Esophagus (tissue), 2 donors: Measurements from ENCODE around the gene SERPING1. TPM values are rescaled to one million over a fixed set of nuclear protein-coding genes. Genes with fewer than 3 reads are reported as not detected.
"Not testable (repeated sequence)": the region's sequence is repeated elsewhere in the genome, so short reads cannot be mapped to it uniquely, and the experiment has no call there.

Experiments used
- H3K27ac ChIP-seq, 2 donors: one replicate each; pipeline ENCODE4 v1.5.1; 2013; ENCODE audit warnings: low read depth in 2 of 2, mild to moderate bottlenecking in 2 of 2, inconsistent platforms in 1 of 2, low read length in 1 of 2, moderate library complexity in 1 of 2
- H3K27me3 ChIP-seq, 2 donors: one replicate each; pipeline ENCODE4 v1.6.1; 2013; ENCODE audit warnings: low read length in 2 of 2, control low read depth in 1 of 2, mild to moderate bottlenecking in 1 of 2; ENCODE audit not compliant: insufficient read depth in 2 of 2, control insufficient read depth in 1 of 2
- H3K36me3 ChIP-seq, 2 donors: one replicate each; pipeline ENCODE4 v1.6.1; 2013; ENCODE audit warnings: low read length in 1 of 2; ENCODE audit not compliant: control insufficient read depth in 2 of 2, insufficient read depth in 2 of 2
- H3K4me1 ChIP-seq, 2 donors: one replicate each; pipeline ENCODE4 v1.6.1; 2013; ENCODE audit warnings: low read length in 1 of 2; ENCODE audit not compliant: control insufficient read depth in 2 of 2, insufficient read depth in 2 of 2
- H3K4me3 ChIP-seq, 2 donors: one replicate each; pipeline ENCODE4 v1.5.1; 2013; ENCODE audit warnings: low read length in 2 of 2, mild to moderate bottlenecking in 2 of 2, low read depth in 1 of 2, moderate library complexity in 1 of 2
- H3K9me3 ChIP-seq, 2 donors: one replicate each; pipeline ENCODE4 v1.6.1; 2013; ENCODE audit warnings: mild to moderate bottlenecking in 2 of 2, low read depth in 1 of 2, low read length in 1 of 2, moderate library complexity in 1 of 2; ENCODE audit not compliant: control insufficient read depth in 2 of 2, insufficient read depth in 1 of 2
- WGBS, 2 donors: extraction: QIAGEN DNeasy Blood & Tissue Kit; methylation state at CpG; one replicate each; pipeline ENCODE4 v1.1.7; 2013; 5-methylcytosine and 5-hydroxymethylcytosine counted together
- polyA plus RNA-seq, 2 donors: library from polyadenylated mRNA; stranded (reverse); fragments of 200-250 nt; gene quantifications; one replicate each; pipeline ENCODE4 v1.2.3, GENCODE V29; 2013
- donor health status: healthy with polysubstance abuse.
- donor health status: Bipolar disorder and iron deficiency.

The SERPING1 gene
- polyA plus RNA-seq, 2 donors, result 36.5 to 99.3 TPM

GRCh38 chr11:57648801-57649735, 51.6 kb downstream of the SERPING1 start:
- H3K27me3 ChIP-seq, result peaks cover 0 to 8% of the 10 kb centered on the region in 2 donors
- no peak overlapping the region for H3K27ac ChIP-seq
- peaks cover 17 to 18% of the 10 kb centered on the region in 2 donors for H3K4me1 ChIP-seq
- 3 to 4% methylated on average over 23 of the region's 23 CpGs for WGBS, 2 donors
- no peaks in the 10 kb centered on the region for H3K36me3 ChIP-seq
- H3K4me3 ChIP-seq, result peak overlapping the region; percentile 23 to 32
- no peaks in the 10 kb centered on the region for H3K9me3 ChIP-seq

DNA sequence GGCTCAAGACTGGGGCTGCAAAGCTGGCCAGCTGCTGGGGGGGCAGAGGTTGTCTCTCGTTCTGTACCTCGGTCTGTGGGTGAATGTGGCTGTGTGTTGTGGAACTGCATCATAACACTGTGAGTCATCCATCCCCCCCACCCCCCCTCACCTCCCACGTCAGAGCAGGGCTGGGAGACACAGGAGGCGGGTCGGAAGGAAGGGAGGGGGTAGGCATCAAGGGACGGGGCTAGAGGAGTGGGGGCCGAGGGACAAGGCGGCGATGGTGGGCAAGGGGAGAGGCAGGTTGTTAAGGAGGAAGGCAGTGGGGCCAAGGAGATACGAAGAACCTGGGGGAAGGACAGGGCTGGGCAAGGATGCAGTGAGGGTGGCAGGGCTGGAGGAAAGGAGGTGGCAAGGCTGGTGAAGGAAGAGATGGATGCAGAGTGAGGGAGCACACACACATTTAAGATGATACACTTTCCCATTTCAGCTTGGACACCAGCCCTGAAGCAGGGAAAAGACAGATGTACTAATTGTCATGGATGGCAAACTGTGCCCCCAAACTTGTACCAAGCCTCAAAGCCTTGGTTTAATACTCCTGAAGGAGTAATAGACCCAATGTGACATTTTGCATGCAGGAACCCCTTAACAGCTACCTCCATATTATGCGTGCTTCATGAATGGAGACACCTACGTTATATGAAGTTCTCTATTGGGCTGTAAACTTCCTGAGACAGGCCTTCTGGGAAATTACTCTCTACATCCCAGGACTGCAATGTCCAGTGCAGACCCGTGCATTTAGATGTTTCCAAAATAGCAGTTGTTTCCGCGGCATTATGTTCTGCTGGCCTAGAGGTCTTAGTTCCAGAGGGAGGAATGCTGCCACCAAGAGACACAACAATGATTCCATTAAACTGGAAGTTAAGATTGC, 52.6 kb downstream of the SERPING1 start, which contains the start of gene YPEL4:
Gene YPEL4, minus strand, starts transcription at position 87 of the 913 bp plus-strand sequence. CDS start 2,805 bp downstream, outside the sequence.
- peaks cover 15 to 17% of the 10 kb centered on the region in 2 donors for H3K4me1 ChIP-seq
- H3K36me3 ChIP-seq, result no peaks in the 10 kb centered on the region
- H3K27ac ChIP-seq, result peak within 1 kb of the TSS in 1 of 2 donors; percentile 47
- no peaks in the 10 kb centered on the region for H3K9me3 ChIP-seq
- peak within 1 kb of the TSS; percentile 23 to 32 for H3K4me3 ChIP-seq
- peaks cover 0 to 8% of the 10 kb centered on the region in 2 donors for H3K27me3 ChIP-seq
- 17% methylated on average over 15 of the region's 15 CpGs for WGBS, 2 donors

DNA sequence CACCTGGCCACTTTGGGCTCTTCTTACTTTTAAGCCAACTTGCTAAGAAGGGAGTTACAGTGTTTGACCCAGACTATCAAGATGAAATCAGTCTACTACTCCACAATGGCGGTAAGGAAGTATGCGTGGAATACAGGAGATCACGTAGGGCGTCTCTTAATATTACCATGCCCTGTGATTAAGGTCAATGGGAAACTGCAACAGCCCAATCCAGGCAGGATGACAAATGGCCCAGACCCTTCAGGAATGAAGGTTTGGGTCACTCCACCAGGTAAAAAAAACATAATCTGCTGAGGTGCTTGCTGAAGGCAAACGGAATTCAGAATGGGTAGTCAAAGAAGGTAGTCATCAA, 53.2 kb downstream of the SERPING1 start:
- no peak overlapping the region for H3K27ac ChIP-seq
- H3K9me3 ChIP-seq, result no peaks in the 10 kb centered on the region
- 72% methylated on average over 5 of the region's 5 CpGs for WGBS, 2 donors
- H3K4me1 ChIP-seq, result peaks cover 13 to 17% of the 10 kb centered on the region in 2 donors
- peaks cover 0 to 8% of the 10 kb centered on the region in 2 donors for H3K27me3 ChIP-seq
- no peak overlapping the region for H3K4me3 ChIP-seq
- H3K36me3 ChIP-seq, result no peaks in the 10 kb centered on the region

GRCh38 chr11:57651408-57651807, 53.9 kb downstream of the SERPING1 start:
- WGBS, 2 donors, result 75 to 84% methylated on average over 7 of the region's 7 CpGs
- Histone ChIP-seq H3K4me1 (peaks cover 11 to 17% of the 10 kb centered on the region in 2 donors), H3K27me3 (peaks cover 0 to 8% of the 10 kb centered on the region in 2 donors), H3K36me3 (no peaks in the 10 kb centered on the region), H3K4me3 (no peak overlapping the region), H3K9me3 (no peaks in the 10 kb centered on the region), H3K27ac (no peak overlapping the region)

- not testable (repeated sequence) for H3K36me3 ChIP-seq, H3K9me3 ChIP-seq, H3K4me3 ChIP-seq, H3K27me3 ChIP-seq, H3K27ac ChIP-seq
- 80 to 81% methylated on average over 14 of the region's 14 CpGs for WGBS, 2 donors
- H3K4me1 ChIP-seq, result peaks cover 6 to 10% of the 10 kb centered on the region in 2 donors
These were observed 54.7 kb downstream of the SERPING1 start for GRCh38 chr11:57652230-57652629.

DNA sequence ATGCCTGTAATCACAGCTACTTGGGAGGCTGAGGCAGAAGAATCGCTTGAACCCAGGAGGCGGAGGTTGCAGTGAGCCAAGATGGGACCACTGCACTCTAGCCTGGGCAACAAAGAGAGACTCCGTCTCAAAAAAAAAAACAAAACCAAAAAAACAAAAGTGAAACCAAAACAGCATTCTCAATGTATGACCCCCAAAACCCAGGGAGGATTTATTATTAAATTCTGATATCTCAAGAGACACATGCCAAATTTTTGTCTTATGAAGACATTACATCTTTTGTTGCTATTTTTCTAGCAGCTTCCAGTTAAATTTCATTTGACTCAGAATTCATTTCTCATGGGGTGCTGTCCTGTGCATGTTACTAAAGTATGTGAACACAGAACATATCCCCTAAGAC, 55.2 kb downstream of the SERPING1 start:
- H3K4me3 ChIP-seq, result no peak overlapping the region
- H3K36me3 ChIP-seq, result no peaks in the 10 kb centered on the region
- H3K9me3 ChIP-seq, result no peaks in the 10 kb centered on the region
- peaks cover 6 to 10% of the 10 kb centered on the region in 2 donors for H3K4me1 ChIP-seq
- 75 to 77% methylated on average over 3 of the region's 3 CpGs for WGBS, 2 donors
- no peak overlapping the region for H3K27ac ChIP-seq
- H3K27me3 ChIP-seq, result peaks cover 0 to 8% of the 10 kb centered on the region in 2 donors

- Histone ChIP-seq H3K27me3 (peaks cover 0 to 8% of the 10 kb centered on the region in 2 donors), H3K9me3 (no peaks in the 10 kb centered on the region), H3K27ac (no peak overlapping the region), H3K4me1 (peaks cover 3 to 7% of the 10 kb centered on the region in 2 donors), H3K4me3 (no peak overlapping the region), H3K36me3 (no peaks in the 10 kb centered on the region)
- 41 to 57% methylated on average over 3 of the region's 3 CpGs for WGBS, 2 donors
These were observed 55.7 kb downstream of the SERPING1 start for GRCh38 chr11:57653163-57653562.

- no peaks in the 10 kb centered on the region for H3K27me3 ChIP-seq
- no peaks in the 10 kb centered on the region for H3K4me1 ChIP-seq
- 14 to 15% methylated on average over 5 of the region's 5 CpGs for WGBS, 2 donors
- H3K27ac ChIP-seq, result peak overlapping the region; percentile 93 to 95
- no peaks in the 10 kb centered on the region for H3K9me3 ChIP-seq
- H3K36me3 ChIP-seq, result peaks cover 12 to 15% of the 10 kb centered on the region in 2 donors
- peak overlapping the region in 1 of 2 donors; percentile 85 for H3K4me3 ChIP-seq
These were observed 59.4 kb downstream of the SERPING1 start for GRCh38 chr11:57656885-57657193.

- Histone ChIP-seq H3K4me3 (peak within 1 kb of the TSS; percentile 73 to 85), H3K4me1 (no peaks in the 10 kb centered on the region), H3K9me3 (no peaks in the 10 kb centered on the region), H3K27ac (peak within 1 kb of the TSS; percentile 93 to 95), H3K36me3 (peaks cover 12 to 15% of the 10 kb centered on the region in 2 donors), H3K27me3 (no peaks in the 10 kb centered on the region)
- 0% methylated on average over 45 of the region's 45 CpGs for WGBS, 2 donors
These were observed 59.9 kb downstream of the SERPING1 start, which contains the start of gene CLP1 for GRCh38 chr11:57657194-57658022. Gene CLP1 (plus strand): TSS chr11:57657762. CDS start chr11:57659477, 1,715 bp downstream.
